Hippocampal formation (tissue), 2 donors: ENCODE measurements around the gene ZFC3H1.
"Not testable (repeated sequence)": the region's sequence is repeated elsewhere in the genome, so short reads cannot be mapped to it uniquely, and the experiment has no call there.

Experiments used
- DNase-seq, 2 donors: peaks; one replicate each; lab custom pipeline; 2025; lab: John Stamatoyannopoulos, UW

ZFC3H1 gene

DNA sequence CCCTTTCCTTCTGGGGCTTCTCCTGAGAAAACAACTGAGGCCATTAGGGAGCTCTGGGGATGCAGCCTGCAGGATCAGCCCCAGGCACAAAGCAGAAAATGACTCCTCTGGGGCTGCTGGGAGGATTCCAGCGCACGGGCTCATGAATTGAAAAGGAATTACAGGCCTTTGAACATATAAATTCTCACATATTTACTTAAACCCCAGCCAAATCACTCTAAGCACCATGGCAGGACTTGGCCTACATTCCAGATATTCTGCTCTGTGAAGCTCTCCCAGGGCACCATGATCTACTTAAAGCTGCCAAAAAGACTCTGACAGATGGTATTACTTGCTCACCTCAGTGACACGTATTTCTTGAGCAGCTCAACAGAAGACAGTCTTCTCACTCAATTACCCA is 87.2 kb downstream of the ZFC3H1 start:
- no peak for DNase-seq

DNA sequence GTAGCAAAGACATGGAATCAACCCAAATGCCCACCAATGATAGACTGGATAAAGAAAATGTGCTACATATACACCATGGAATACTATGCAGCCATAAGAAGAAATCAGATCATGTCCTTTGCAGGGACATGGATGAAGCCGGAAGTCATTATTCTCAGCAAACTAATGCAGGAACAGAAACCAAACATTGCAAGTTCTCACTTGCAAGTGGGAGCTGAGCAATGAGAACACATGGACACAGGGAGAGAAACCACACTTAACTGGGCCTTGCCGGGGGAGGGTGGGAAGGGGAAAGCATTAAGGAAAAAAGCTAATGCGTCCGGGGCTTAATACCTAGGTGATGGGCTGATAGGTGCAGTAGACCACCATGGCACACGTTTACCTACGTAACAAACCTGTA is 93.8 kb downstream of the ZFC3H1 start:
- not testable (repeated sequence) for DNase-seq

DNA sequence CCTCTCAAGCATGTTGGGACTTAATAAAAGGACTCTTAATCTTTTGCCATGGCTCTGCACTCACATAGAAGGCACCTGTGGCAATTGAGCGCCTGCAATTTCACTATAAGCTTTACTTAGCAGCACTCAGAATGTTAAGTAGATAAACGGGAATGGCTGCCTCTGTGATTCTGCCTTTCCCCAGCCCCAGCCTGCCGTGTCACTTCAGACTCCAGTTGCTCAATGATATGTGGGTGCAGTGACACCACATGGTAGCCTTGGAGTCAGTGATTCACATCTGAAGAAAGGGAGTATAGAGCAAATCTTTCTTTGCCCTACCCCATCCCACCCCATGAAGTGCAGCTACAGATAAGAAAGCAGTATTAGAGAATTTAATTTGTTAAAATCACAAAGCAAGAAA is 96.1 kb downstream of the ZFC3H1 start:
- DNase-seq, result no peak

DNA sequence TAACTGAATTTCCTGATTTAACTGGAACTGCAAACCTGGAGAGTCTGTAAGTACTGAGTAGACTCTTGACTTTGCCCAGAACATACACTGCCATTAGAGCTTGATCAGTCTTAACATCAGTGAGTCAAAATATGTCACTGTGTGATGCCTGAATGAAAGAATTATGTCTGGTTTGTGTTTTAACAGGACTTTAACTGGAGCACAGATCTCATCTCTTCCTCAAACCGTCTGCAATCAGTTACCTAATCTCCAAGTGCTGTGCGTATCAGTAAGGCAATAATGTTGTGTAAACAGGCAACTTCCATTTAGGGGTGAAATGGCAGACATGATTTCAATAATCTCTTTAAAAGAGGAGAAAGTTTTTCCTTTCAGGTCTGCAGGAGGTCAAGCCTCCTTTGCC is 97.0 kb downstream of the ZFC3H1 start:
- DNase-seq, result no peak

DNA sequence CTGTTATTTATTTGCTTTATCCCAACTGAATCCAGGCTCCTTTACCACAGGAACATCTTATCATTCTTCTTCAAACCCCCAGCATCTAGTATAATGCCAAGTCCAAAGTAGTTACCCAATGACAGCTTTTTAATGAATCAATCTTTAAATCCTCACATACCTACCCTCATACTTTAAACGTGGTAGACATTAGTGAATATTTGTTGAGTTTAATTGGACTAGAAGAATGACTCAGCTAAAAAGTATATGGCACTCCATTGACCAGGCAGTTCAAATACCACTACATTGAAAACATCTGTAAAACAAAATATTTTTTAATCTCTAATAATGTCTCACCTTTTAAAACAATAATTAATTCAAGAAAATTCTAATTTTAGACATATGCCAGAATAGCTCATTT is 98.1 kb downstream of the ZFC3H1 start:
- no peak for DNase-seq

DNA sequence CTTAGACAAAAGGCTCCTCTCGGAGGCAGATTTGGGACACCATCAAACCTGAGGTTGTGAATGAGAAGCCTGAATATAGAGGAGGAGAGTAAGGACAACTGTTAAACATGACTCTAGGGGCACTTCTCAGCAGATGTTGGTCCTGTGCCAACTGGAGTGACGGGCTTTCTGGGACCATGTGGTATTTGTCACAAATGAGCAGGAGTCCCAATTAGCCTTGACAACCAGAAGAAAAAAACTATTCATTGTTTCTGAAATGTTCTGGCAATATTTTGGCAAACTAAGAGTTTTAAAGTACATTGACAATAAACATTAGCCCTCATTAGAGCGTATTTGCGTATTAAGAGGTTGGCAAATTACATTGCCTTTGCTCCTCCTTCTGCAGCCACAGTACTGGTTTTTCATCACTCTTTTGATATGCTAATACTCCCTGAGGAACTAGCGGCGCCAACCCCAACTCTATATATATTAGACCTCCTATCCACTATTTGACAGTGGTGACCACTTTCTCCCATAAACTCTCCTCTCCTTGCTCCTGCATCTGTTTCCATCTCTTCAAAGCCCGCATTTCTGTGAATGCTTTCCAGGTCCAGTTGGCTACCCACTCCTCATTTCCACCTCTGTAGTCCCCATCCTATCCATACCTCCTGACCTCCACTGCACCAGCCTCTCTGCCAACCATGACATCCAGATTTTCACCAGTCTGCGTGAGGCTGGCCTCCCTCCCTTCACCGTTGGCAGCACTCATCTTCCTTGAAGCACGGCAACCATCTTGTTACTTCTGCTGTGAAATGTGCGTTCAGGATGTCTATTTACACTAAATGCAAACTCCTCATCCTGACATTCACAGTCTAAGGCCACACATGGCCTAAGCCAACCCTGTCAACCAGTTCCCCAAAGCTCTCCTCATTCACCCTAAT is 100.7 kb downstream of the ZFC3H1 start:
- no peak for DNase-seq
